GM19193 (cell line): ENCODE data around the gene COA1.

Experiments used
- POLR2A ChIP-seq: IDR thresholded peaks from 4 replicates; pipeline ENCODE4 v1.6.1; 2011; ENCODE audit not compliant: insufficient read depth, insufficient read length; ENCODE audit errors: extremely low read depth

Gene COA1

DNA sequence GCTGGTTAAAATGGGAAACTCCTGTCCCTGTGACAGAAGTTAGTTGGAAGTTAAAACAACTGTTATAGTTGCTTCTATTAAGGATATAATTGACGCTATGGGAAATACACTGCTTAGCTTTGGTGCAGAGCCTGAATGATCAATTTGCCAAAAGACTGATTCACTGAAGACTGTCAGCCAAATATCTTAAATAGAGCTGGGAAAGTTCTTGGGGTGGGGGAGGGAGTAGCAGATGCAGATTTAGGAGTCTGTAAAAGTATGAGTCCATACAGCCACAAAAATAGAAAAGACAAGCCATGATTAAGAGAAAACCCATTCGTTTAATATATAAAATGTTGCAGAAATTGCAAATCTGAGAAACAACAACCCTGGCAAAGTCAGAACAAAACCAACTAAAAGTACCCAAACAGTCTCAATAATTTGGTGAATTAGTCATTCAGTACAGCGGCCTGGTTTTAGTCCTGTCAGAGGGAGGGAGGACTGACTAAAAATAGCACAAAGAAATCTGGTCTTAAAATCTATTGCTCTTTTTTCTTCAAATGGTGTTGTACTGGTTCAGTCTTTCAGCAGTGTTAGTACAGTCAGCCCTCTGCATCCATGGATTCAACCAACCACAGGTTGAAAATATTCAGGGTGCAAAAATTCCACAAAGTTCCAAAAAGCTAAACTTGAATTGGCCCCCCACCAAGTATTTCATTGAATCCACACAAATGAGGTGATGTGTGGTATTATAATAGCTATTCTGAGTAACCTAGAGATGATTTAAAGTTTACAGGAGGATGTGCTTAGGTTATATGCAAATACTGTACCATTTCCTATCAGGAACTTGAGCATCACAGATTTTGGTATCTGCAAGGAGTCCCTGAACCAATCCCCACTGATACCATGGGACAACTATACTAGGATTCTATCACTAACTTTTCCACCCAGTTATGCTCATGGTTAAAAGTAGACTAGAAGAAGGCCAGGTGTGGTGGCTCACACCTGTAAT lies 116.4 kb downstream of the COA1 start:
- no peak for TF ChIP-seq POLR2A

DNA sequence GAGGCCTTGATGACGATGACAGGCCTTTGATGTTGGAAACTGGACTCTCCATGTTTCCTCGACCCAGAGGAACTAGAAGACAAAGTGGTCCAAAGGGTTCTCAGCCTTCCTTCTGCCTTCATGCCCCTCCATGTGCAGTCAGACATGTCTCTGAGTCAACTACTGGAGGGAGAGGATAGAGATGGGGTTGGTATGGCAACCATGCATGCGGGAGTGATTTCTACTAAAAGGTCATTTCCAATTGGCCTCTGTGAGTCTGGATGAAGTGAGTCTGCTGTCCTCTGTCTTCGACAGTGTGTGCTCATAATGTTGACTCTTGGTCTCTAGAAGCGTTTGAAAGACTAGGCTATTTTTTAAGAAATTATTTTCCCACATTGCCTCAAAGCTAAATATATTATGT lies 117.2 kb downstream of the COA1 start:
- TF ChIP-seq POLR2A, result no peak

- TF ChIP-seq POLR2A, result no peak
Measured at GRCh38 chr7:43609097-43609496, 120.2 kb downstream of the COA1 start.

DNA sequence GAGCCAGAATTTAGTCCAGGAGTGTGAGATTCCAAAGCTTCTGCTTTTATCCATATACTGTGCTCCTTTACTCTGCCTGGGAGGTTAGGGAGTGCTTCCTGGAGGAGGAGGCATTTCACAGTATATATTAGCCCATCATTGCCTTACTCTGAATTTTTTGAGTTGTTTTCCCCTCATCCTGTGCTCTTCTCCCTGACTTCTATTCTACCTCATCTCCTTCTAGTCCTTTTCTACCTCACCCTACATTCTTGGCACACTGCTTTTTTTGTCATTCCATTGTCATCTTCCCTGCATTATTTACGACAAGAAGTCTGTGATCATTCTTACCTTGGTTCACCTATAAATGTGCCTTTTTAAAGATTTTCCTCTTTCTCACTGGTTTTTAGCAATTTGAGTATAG lies 125.1 kb downstream of the COA1 start:
- TF ChIP-seq POLR2A, result no peak

DNA sequence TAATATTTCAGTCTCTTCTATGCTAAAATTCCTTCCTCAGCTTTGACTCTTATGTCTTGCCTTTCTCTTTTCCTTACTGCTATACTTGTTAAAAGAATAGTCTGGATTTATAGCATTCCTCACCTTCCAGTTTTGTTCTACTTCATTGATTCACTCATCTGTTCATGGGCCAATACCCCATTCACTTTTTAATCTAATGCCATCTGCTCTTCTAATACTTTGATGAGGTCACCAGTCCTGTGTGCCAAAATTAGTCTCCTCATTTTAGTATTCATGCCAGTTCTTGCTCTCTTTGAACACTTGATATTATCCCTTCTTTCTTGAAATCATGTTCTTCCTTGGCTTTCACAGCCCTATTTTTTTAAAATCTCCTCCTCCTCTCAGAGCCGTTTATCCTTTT lies 127.1 kb downstream of the COA1 start:
- TF ChIP-seq POLR2A, result no peak

DNA sequence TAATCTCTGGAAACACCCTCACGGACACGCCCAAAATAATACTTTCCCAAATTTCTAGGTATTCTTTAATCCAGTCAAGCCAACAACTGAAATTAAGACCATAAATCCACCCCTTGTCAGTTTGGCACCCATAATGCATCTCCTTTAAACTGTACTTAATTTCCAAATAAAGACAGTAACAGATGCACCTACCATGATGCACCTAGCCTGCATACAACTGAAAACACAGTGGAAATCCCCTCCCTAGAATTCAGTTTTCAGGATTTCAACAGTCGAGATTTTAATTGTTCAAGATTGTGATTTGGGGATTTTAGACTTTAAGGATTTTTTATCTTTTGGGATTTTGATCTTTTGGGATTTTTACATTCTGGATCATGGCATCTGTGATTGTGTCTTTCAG lies 129.3 kb downstream of the COA1 start:
- TF ChIP-seq POLR2A, result no peak

- no peak for TF ChIP-seq POLR2A
Measured at GRCh38 chr7:43594020-43594419, 135.3 kb downstream of the COA1 start.

DNA sequence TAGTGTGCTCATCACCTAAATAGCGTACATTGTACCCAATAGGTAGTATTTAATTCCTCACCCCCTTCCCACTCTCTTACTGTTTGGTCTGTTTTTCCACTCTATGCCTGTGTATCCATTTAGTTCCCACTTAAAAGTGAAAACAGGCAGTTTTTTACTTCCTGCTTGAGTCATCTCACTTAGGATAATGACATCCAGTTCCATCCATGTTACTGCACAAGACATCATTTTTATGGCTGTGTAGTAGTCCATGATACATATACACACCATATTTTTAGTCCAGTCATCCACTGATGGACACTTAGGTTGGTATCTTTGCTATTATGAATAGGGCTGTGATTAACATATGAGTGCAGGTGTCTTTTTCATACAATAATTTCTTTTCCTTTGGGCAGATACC lies 136.3 kb downstream of the COA1 start:
- no peak for TF ChIP-seq POLR2A

DNA sequence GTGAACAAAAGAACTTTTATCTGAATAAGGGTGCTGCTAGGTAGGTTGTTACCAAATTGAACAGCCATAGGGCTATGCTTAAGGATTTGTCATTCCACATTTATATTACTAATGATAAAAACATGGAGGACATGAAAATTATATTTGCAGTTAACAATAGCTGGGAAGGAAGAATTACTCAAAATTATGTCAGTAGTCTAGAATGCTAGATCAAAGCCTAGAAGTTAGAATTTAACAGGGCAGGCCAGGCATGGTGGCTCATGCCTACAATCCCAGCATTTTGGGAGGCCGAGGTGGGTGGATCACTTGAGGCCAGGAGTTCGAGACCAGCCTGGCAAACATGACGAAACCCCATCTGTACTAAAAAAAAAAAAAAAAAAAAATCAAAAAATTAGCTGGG lies 137.0 kb downstream of the COA1 start:
- TF ChIP-seq POLR2A, result no peak

GRCh38 chr7:43591558-43592180 lies 137.7 kb downstream of the COA1 start:
- TF ChIP-seq POLR2A, result no peak

DNA sequence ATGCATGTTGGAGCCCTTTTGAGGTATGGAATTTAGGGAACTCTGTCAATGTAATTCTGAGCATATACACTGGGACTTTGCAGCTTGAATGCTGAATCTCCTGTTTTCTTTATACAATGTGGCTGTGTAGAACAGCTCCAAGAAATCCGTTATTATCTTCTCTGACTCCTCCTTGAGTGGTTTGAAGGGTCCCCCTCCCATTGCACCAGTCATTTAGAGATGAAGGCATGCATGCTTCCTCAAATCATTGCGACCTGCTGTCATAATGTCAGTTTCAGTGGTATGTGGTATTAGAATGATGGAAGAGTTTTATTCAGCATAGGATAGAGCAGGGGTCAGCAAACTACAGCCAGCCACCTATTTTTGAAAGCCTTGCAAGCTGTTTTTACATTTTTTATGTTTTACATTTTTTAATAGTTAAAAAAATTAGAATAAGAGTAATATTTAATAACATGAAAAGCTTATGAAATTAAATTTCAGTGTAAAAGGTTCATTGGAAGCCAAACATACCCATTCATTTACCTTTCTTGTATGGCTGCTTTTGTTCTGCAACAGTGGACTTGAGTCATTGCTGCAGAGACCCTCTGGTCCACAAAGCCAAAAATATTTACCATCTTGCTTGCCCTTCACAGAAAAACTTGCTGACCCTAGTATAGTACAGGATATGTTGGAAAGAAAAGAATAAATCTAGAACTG lies 138.3 kb downstream of the COA1 start:
- TF ChIP-seq POLR2A, result no peak

DNA sequence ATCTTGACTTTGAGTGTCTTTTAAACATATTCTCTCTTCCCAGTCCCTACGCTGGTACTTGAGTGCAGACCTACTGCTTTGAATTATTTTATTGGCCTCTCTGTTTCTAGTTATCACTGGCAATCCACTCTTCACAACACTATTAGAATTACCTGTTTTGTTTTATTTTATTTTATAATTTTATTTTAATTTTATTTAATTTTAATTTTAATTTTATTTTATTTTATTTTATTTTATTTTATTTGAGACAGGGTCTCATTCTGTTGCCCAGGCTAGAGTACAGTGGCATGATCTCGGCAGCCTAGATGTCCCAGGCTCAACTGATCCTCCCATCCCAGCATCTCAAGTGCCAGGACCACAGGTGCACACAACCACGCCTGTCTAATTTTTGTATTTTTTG lies 139.6 kb downstream of the COA1 start:
- no peak for TF ChIP-seq POLR2A
